NCI-H1417 (cell line): ENCODE measurements around the gene HOXD3.
A peak's percentile ranks its signal among the peaks of the same experiment; 100 is the strongest.

Experiments used
- DNase-seq, 3 experiments: peaks; one replicate each; lab custom pipeline; 2025; lab: John Stamatoyannopoulos, UW

HOXD3 gene

GRCh38 chr2:176121190-176122051 lies 35.7 kb upstream of the HOXD3 start:
- no peak for DNase-seq

- DNase-seq = no peak
Measured at GRCh38 chr2:176122052-176122682, 34.9 kb upstream of the HOXD3 start.

- no peak for DNase-seq
Measured at GRCh38 chr2:176122683-176123410, 34.3 kb upstream of the HOXD3 start, which contains the start of gene HOXD9. TSS of gene HOXD9 (plus strand) at chr2:176122719. CDS start at chr2:176122769, 50 bp downstream.

- DNase-seq = no peak
Measured at GRCh38 chr2:176123411-176124109, 33.5 kb upstream of the HOXD3 start.

GRCh38 chr2:176124110-176124946 lies 32.8 kb upstream of the HOXD3 start:
- no peak for DNase-seq

GRCh38 chr2:176124947-176125771 lies 31.9 kb upstream of the HOXD3 start:
- no peak for DNase-seq

- DNase-seq = peak in 1 of 3 experiments; percentile 28
Measured at GRCh38 chr2:176125772-176126054, 31.4 kb upstream of the HOXD3 start.

GRCh38 chr2:176126929-176127773 lies 30.0 kb upstream of the HOXD3 start:
- peak; percentile 54 to 87 (median 65) for DNase-seq

- DNase-seq = peak in 1 of 3 experiments; percentile 68
Measured at GRCh38 chr2:176127774-176128072, 29.4 kb upstream of the HOXD3 start.

- DNase-seq = peak; percentile 8 to 85 (median 84)
Measured at GRCh38 chr2:176128172-176128981, 28.7 kb upstream of the HOXD3 start.

- peak; percentile 73 to 93 (median 90) for DNase-seq
Measured at GRCh38 chr2:176128982-176129796, 27.9 kb upstream of the HOXD3 start, which contains the start of gene HOXD8. TSS of gene HOXD8 (plus strand) at chr2:176129705. CDS start at chr2:176130367, 662 bp downstream.

GRCh38 chr2:176129813-176130146 lies 27.3 kb upstream of the HOXD3 start:
- peak in 2 of 3 experiments; percentile 45 to 90 for DNase-seq

GRCh38 chr2:176130147-176130956 lies 26.8 kb upstream of the HOXD3 start:
- DNase-seq = peak; percentile 45 to 90 (median 86)

GRCh38 chr2:176130957-176131847 lies 25.9 kb upstream of the HOXD3 start:
- peak in 1 of 3 experiments; percentile 43 for DNase-seq

- DNase-seq = no peak
Measured at GRCh38 chr2:176131848-176132158, 25.3 kb upstream of the HOXD3 start.
